GM13976 (cell line): ENCODE results near the gene DMBX1.

Experiments used
- DNase-seq: peaks from one replicate; pipeline ENCODE4 v3.0.0; 2012; ENCODE audit warnings: low spot score
- CTCF ChIP-seq: IDR thresholded peaks from 2 replicates; pipeline ENCODE4 v1.5.1; 2012; ENCODE audit warnings: borderline replicate concordance, mild to moderate bottlenecking; ENCODE audit not compliant: insufficient read depth; ENCODE audit errors: extremely low read depth, missing control alignments, control extremely low read depth
- in situ Hi-C: fragments of 300-500 bp; cut with MboI; formaldehyde crosslinking; loops from one replicate; pipeline ENCODE4 v1.12.0; 2022; ENCODE audit warnings: low sequenced_read_pairs, mixed read lengths, inconsistent platforms; ENCODE audit not compliant: unreplicated experiment

DMBX1 gene

GRCh38 chr1:46464915-46465314 lies 24.7 kb upstream of the DMBX1 start:
- in situ Hi-C loops = no loop called here
- DNase-seq = no peak
- TF ChIP-seq CTCF = no peak

GRCh38 chr1:46465981-46466476 lies 23.6 kb upstream of the DMBX1 start:
- TF ChIP-seq CTCF = no peak

GRCh38 chr1:46466477-46467182 lies 23.0 kb upstream of the DMBX1 start:
- DNase-seq = no peak
- no peak for TF ChIP-seq CTCF
- in situ Hi-C loops = no loop called here

More at GRCh38 chr1:46465981-46466476, 23.6 kb upstream of the DMBX1 start:
- no peak for DNase-seq
- in situ Hi-C loops = no loop called here

GRCh38 chr1:46467183-46467504 lies 22.5 kb upstream of the DMBX1 start:
- TF ChIP-seq CTCF = no peak
- DNase-seq = no peak
- in situ Hi-C loops = no loop called here

- no peak for DNase-seq
- no peak for TF ChIP-seq CTCF
- in situ Hi-C loops = no loop called here
Observed at GRCh38 chr1:46469881-46470280, 19.8 kb upstream of the DMBX1 start.

GRCh38 chr1:46471848-46472492 lies 17.7 kb upstream of the DMBX1 start:
- in situ Hi-C loops = no loop called here
- DNase-seq = no peak
- no peak for TF ChIP-seq CTCF
